ENCODE measurements around the gene ITGA3.

ITGA3 gene

GRCh38 chr17:50026837-50027171, 29.1 kb upstream of the ITGA3 start:
- H3K4me3 ChIP-seq (ENCODE audit: low read depth, low read length) = no peak overlapping the region
- peak; percentile 90 for DNase-seq (ENCODE audit: low read depth)
- TF ChIP-seq, protein P1, sequence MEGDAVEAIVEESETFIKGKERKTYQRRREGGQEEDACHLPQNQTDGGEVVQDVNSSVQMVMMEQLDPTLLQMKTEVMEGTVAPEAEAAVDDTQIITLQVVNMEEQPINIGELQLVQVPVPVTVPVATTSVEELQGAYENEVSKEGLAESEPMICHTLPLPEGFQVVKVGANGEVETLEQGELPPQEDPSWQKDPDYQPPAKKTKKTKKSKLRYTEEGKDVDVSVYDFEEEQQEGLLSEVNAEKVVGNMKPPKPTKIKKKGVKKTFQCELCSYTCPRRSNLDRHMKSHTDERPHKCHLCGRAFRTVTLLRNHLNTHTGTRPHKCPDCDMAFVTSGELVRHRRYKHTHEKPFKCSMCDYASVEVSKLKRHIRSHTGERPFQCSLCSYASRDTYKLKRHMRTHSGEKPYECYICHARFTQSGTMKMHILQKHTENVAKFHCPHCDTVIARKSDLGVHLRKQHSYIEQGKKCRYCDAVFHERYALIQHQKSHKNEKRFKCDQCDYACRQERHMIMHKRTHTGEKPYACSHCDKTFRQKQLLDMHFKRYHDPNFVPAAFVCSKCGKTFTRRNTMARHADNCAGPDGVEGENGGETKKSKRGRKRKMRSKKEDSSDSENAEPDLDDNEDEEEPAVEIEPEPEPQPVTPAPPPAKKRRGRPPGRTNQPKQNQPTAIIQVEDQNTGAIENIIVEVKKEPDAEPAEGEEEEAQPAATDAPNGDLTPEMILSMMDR (conservative IDR thresholded peaks at IDR 0.05; ENCODE audit: low read depth, low read length) = peak; percentile 93

DNA sequence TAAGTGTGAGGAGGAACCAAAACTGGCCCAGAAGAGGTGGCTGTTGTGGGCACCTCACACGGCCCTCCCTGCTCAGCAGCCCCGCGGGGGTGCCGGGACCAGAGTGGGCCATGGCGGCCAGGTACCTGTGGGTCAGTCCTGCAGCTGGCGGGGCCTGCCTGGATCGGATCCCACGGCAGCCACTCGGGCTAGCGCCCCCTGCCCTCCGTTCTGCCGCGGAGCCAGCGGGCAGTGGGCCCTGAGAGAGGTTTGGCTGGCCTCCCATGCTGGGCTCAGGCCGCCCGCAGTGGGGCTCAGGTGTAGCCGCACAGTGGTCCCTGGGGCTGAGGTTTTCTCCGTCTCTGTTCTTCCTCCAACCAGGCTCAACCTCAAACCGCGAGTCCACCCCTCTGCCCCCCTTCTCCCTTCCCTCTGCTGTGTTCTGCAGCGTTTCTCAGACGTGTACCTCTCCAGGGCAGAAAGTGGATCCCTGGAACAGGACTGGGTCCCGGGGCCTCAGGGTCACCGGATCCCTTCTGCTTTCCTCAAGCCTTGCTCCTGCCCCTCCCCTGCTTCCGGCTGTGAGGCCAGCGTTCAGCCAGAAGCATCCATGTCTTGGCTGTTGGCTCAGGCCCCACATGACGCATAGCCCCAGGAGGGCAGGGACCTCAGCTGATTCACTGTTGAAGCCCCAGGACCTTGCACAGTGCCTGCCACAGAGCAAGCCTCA, 28.6 kb upstream of the ITGA3 start:
- peak overlapping the region; percentile 26 for H3K4me3 ChIP-seq (ENCODE audit: low read depth, low read length)
- DNase-seq (ENCODE audit: low read depth) = peak; percentile 93
- TF ChIP-seq, protein P1 (conservative IDR thresholded peaks at IDR 0.05; ENCODE audit: low read depth, low read length) = no peak

GRCh38 chr17:50027881-50028735, 27.8 kb upstream of the ITGA3 start:
- TF ChIP-seq, protein P1 (conservative IDR thresholded peaks at IDR 0.05; ENCODE audit: low read depth, low read length) = no peak
- H3K4me3 ChIP-seq (ENCODE audit: low read depth, low read length) = no peak overlapping the region
- peak; percentile 46 for DNase-seq (ENCODE audit: low read depth)

- DNase-seq (ENCODE audit: low read depth) = no peak
- H3K4me3 ChIP-seq (ENCODE audit: low read depth, low read length) = no peak overlapping the region
- TF ChIP-seq, protein P1 (conservative IDR thresholded peaks at IDR 0.05; ENCODE audit: low read depth, low read length) = no peak
These were observed 27.2 kb upstream of the ITGA3 start for GRCh38 chr17:50028736-50029120.

DNA sequence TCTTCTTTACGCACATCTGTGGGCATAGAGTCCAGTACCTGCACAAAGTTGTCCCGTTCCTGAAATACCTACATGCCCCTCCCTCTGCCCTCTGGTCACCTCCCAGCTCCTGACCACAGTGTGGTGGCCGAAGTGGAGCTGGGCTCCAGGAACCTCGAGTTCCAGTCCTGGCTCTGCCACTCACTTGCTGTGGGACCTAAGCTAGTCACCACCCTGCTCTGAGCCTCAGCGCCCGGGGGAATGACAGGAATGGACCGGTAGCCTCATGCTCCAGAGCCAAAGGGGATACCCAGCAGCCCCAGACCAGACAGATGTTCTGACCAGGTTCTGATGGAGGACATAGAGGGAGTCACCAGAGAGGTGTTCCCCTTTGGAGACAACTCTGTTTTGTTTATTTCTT, 26.7 kb upstream of the ITGA3 start:
- TF ChIP-seq, protein P1 (conservative IDR thresholded peaks at IDR 0.05; ENCODE audit: low read depth, low read length) = no peak
- H3K4me3 ChIP-seq (ENCODE audit: low read depth, low read length) = no peak overlapping the region
- DNase-seq (ENCODE audit: low read depth) = no peak

GRCh38 chr17:50033316-50033715, 22.6 kb upstream of the ITGA3 start:
- TF ChIP-seq, protein P1 (conservative IDR thresholded peaks at IDR 0.05; ENCODE audit: low read depth, low read length) = no peak
- H3K4me3 ChIP-seq (ENCODE audit: low read depth, low read length) = no peak overlapping the region
- DNase-seq (ENCODE audit: low read depth) = peak; percentile 45
